Measurements from ENCODE around the gene SLC27A5.
"Not testable (repeated sequence)": the region's sequence is repeated elsewhere in the genome, so short reads cannot be mapped to it uniquely, and the experiment has no call there.

Gene SLC27A5

DNA sequence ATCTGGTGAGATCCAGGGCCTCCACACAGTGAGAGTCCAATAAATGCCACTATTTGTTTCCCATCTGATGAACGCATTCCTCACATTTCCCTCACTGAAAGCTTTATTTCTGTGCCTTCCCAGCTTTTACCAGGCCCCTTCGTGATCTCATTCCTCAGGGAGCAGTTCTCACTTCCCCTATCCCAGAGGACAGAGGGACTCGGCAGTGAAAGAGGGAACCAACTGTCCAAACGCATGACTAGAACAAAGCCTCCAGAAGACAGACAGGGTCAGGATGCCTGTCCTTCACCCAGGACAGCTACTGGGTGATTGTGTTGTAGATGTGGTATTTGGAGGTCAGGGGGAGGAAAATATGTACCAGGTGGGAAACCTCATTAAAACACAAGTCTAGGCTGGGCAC, 9.9 kb upstream of the SLC27A5 start:
- DNase-seq, result no peak

GRCh38 chr19:58520257-58520599, 8.4 kb upstream of the SLC27A5 start:
- no peak for DNase-seq

DNA sequence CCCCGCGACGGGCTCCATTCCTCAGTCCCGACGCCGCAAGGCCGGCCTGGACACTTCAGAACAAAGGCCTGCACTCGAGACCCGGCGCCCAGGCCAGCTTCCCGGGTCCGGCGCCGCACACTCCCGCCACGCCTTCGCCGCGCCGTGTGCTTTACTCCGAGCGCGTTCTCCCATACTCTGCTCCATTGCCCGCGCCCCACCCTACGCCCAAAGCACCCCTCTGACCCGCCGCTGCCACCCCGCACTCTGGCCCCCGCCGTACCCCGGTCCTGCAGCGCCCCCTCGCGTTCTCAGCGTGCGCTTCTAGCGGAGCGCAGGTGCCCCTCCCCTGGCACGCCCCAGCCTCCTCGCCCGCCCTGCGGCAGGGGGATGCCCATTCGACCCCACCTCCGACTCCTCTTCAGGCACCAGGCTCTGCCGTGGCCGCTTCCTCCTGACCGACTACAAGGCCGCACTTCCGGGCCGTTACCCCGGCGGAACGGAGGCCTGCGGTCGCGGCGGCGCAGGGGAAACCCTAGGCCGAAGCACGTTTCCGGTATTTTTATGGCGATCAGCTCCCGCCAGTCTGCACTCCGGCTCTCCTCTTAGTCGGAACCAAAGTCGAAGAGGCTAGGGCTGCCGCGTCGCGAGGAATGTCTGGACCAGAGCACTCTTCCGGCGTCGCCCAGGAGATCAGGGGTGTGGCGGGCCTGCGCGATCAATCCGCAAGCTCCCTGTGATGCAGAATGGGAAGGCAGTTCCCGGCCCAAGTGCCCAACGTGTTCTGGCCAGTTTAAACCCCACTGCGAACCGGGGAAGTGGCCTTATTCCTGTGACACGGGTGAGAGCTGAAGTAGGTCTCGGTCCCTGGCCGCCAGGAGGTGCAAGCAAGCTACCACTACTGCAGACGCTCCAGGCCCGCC, 7.8 kb upstream of the SLC27A5 start, which contains the start of gene ZBTB45:
Gene ZBTB45 (minus strand): TSS at position 456 of the 902 bp plus-strand sequence. CDS start 2,137 bp downstream, outside the sequence.
- DNase-seq, result peak; percentile 97

GRCh38 chr19:58519087-58519354, 7.2 kb upstream of the SLC27A5 start:
- peak; percentile 43 for DNase-seq

DNA sequence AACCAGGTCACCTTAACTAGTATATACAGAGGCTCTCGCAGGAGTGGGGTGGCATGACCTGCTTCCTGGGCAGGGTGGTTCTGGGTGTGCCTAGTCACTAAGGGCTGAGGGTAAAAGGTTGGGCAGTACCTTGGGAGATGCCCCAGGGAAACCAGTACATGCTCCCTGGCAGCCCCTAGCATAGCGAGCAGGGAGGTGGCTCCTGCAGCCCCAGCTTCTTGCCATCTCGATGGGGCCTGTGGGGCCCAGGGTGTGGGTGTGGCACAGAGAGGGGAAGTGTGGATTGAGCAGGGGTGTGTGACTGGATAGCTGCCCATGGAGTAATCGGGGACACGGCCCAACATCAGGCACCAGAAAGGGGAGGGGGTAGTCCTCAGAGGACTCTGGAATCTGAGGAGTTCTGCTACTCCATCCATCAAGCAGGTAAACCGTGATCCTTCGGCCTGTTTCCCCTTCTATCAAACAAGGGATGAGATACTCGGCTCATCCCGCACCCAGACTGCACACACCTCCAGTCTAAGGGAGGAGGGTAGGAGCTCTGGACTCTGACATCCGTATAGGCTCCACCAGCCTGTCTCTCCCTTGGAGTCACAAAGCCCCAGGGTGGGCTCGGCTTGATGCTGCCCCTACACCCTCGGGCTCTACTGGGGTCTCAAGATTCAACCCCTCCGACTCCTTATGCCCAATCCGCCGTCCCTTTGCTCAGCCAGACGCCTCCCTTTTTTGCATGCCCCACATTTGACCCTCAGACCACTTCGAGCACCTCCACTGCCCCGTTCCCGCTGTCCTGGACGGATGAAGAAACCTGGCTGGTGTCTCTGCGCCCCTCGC, 6.7 kb upstream of the SLC27A5 start:
- DNase-seq, result no peak

- DNase-seq, result no peak
Measured at GRCh38 chr19:58516964-58517833, 5.4 kb upstream of the SLC27A5 start.

- DNase-seq, result no peak
Measured at GRCh38 chr19:58516246-58516836, 4.5 kb upstream of the SLC27A5 start.

GRCh38 chr19:58515259-58515658, 3.5 kb upstream of the SLC27A5 start:
- DNase-seq, result no peak

GRCh38 chr19:58514564-58515022, 2.8 kb upstream of the SLC27A5 start:
- no peak for DNase-seq

DNA sequence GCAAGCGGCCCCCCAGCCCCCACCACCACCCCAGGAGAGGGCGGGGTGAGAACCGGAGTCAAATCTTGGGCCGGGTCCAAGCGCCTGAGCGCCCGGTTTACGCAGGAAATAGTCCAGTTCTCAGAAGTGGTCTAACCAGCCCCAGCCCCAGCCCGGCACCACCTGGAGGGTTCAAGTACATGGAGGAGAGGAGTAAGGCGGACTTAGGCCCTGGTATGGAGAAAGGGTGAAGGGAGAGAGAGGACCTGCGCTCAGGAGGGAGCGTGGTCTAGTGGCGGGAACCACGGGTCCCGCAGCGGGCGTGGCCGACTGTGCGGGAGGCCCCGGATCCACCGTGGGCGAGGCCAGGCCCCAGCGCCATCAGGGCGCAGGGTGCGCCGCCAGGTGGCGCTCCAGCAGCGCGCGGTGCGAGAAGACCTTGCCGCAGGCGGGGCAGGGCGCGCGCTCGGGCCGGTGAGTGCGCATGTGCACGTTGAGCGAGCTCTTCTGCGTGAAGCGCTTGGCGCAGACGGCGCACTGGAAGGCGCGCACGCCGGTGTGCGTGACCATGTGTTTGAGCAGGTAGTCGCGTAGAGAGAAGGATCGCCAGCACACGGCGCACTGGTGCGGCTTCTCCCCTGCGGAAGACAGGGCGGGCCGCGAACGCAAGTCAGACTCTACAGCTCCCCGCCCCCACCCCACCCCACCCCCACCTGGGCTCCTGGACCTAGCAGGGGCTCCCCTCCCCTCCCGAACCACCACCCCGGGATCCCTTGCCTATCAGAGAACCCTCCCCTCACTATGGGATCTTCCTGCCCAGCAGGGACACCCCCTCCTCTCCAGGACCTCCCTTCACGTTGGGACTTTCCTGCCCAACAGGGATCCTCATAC, 2.1 kb upstream of the SLC27A5 start:
- DNase-seq, result peak; percentile 95

GRCh38 chr19:58513213-58513693, 1.5 kb upstream of the SLC27A5 start:
- DNase-seq, result no peak

DNA sequence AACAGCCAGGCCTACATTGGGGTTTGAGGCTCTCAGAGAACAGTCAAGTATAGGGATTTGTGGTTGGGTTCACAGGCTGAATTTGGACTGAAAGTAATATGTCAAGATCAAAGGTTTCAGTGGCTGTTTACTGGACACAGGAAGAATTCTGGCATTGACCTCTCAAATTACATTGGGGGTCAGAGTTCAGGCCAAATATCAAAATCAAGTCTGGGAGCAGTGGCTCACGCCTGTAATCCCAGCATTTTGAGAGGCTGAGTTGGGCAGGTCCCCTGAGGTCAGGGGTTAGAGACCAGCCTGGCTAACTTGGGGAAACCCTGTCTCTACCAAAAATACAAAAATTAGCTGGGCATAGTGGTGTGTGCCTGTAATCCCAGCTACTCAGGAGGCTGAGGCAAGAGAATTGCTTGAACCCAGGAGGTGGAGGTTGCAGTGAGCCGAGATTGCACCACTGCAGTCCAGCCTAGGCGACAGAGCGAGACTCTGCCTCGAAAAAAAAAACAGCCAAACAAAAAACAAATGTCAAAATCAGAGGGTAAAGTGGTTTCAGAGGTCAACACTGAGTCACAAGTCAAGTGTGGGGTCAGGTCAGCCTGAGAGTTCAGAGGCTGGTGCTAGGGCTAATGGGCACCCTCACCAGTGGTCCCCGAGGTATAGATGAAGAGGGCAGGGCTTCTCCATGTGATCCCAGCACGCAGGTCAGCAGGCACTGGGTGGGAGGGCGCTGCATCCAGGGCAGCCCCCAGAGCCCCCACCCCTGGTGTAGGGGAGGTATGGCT, 1.5 kb downstream of the SLC27A5 start:
- DNase-seq, result no peak

DNA sequence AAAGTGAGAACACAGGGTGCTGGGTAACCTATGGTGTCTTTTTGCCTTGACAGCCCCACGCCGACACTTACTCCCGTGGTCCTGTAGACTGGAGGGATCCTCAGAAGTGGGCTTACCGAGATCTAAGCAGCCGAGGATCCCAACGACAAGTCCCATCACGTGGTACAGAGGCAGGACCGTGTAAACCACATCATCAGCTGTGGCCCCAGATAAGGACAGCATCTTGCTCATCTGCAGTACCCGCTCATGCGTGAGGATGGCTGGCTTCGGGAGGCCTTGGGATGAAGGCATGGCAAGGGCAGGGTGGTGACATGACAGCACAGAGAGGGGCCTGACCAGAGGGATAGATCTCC, 2.1 kb downstream of the SLC27A5 start:
- DNase-seq, result no peak

- not testable (repeated sequence) for DNase-seq
Measured at GRCh38 chr19:58507602-58508223, 4.1 kb downstream of the SLC27A5 start.

GRCh38 chr19:58500242-58500641, 11.6 kb downstream of the SLC27A5 start:
- DNase-seq, result no peak

DNA sequence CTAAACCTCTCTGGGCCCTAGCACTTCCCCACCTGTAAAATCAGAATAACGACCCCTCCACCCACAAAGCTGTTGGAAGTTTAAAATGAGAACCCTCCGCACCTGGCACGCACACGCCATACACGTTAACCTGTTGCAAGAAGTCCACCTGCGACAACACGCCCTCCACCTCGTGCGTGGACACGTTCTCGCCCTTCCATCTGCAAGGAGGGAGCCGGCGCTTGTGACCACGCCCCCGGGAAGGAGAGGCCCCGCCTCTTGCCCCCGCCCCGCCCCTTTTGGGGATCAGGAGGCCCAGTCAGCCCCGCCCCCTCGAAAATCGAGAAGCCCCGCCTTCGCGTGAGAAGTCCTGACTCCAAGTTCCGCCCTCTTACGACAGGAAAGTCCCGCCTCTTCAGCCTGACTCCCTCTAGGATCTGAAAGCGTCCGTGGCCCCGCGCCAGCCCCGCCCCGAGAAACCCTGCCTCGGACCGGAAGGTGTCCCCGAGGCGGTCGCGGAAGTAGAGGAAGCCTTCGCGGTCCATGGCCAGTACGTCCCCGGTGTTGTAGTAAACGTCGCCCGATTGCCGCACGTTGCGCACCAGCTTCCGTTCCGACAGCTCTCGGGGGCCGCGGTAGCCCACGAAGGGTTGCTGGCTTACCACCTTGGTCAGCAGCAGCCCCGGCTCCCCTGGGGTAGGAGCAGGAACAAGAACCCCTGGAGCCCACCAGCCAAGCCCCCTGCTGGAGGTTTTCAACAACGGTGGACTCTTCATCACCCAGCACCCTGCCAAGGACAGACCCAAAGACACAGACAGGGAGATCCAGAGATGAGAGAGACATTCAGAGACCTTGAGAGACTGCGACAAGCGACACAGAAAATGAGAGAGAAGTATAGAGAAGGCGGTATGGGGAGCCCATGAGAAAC, 12.5 kb downstream of the SLC27A5 start:
- peak; percentile 97 for DNase-seq

DNA sequence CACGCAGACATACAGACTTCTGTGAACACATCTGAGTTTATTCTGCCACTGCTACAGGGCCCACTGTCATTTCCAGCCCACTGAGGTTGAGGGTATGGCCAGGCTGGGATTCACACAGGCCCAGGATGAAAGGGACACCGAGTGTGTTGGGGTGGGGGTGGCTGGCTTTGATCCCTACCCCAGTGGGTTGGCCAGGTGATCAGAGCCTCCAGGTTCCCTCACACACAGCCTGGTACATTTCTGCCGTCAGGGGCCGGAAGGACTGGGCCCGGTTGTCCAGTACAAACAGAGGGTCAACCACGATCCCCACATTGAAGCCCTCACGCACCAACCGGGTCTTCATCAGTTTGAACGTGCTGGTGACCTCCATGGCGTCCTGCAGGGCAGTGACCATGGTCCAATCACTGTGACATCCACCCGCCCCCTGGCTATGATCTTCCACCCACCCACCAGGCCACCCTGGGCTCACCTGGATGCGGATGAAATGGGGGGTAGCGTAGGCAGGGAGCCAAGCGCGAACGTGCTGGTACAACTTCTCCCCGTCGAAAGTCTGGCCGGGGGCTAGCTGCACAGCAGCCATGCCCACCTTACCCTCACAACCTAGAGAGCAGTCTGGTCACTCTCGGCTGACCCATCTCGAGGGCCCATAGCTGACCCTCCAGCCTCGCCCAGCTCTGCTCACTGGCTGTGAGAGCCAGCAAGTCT, 13.3 kb downstream of the SLC27A5 start:
- no peak for DNase-seq

GRCh38 chr19:58497634-58498170, 14.1 kb downstream of the SLC27A5 start:
- DNase-seq, result no peak

All from GDM1 (cell line).